Muscle layer of colon (tissue), 2 donors: ENCODE measurements around the gene ICE2.

ENCODE experiments used
- H3K27ac ChIP-seq: one replicate; pipeline ENCODE4 v1.7.0; 2013; ENCODE audit warnings: low read depth, mild to moderate bottlenecking, low read length, moderate library complexity
- H3K27me3 ChIP-seq, 2 donors: one replicate each; pipeline ENCODE4 v1.7.0; 2013; ENCODE audit warnings: low read length in 2 of 2, mild to moderate bottlenecking in 2 of 2; ENCODE audit not compliant: insufficient read depth in 2 of 2, control insufficient read depth in 1 of 2
- H3K36me3 ChIP-seq: one replicate; pipeline ENCODE4 v1.7.0; 2013; ENCODE audit warnings: mild to moderate bottlenecking, low read length; ENCODE audit not compliant: insufficient read depth
- H3K4me1 ChIP-seq: one replicate; pipeline ENCODE4 v1.7.0; 2013; ENCODE audit warnings: mild to moderate bottlenecking, low read length; ENCODE audit not compliant: insufficient read depth
- H3K4me3 ChIP-seq, 2 donors: one replicate each; pipeline ENCODE4 v1.7.0; 2013; ENCODE audit warnings: low read length in 2 of 2, low read depth in 1 of 2, mild to moderate bottlenecking in 1 of 2, moderate library complexity in 1 of 2
- H3K9ac ChIP-seq: one replicate; pipeline ENCODE4 v1.7.0; 2013; ENCODE audit warnings: low read length
- H3K9me3 ChIP-seq: one replicate; pipeline ENCODE4 v1.7.0; 2013; ENCODE audit warnings: mild to moderate bottlenecking, low read length
- donor health status: abdominal sarcoma.
- donor health status: Adenocarcinoma of cecum.

Gene ICE2

GRCh38 chr15:60478566-60479360 lies at the start of gene ICE2:
Gene ICE2 (minus strand): TSS chr15:60479142. CDS start chr15:60477977, 1,165 bp downstream.
- H3K4me1 ChIP-seq: peaks cover 26% of the 10 kb centered on the region
- no peaks in the 10 kb centered on the region for H3K27me3 ChIP-seq
- no peaks in the 10 kb centered on the region for H3K9me3 ChIP-seq
- H3K4me3 ChIP-seq: peak within 1 kb of the TSS; percentile 57 to 85
- H3K36me3 ChIP-seq: peaks cover 11% of the 10 kb centered on the region
- peak within 1 kb of the TSS; percentile 78 for H3K27ac ChIP-seq
- peak within 1 kb of the TSS; percentile 95 for H3K9ac ChIP-seq

DNA sequence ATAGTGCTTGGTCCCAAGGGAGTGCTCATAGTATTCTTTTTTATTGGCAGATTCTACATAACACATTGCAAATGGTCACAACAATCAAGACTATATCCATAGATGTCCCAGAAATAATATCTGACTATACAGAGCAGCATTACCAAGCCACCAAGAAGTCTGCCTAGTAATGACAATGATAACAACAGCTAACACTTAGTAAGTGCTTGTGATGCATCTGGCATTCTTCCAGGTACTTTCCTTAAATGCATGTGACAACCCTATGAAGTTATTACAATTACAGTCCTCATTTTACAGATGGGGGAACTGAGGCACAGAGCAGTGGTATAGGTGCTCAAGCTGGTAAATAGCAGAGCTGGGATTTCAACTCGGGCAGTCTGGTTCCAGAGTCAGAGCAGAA lies 49.6 kb upstream of the ICE2 start:
- peaks cover 8% of the 10 kb centered on the region for H3K4me1 ChIP-seq
- no peak overlapping the region for H3K4me3 ChIP-seq
- no peaks in the 10 kb centered on the region for H3K9me3 ChIP-seq
- no peak overlapping the region for H3K27ac ChIP-seq
- no peaks in the 10 kb centered on the region for H3K27me3 ChIP-seq
- H3K36me3 ChIP-seq: no peaks in the 10 kb centered on the region
- H3K9ac ChIP-seq: no peak overlapping the region

DNA sequence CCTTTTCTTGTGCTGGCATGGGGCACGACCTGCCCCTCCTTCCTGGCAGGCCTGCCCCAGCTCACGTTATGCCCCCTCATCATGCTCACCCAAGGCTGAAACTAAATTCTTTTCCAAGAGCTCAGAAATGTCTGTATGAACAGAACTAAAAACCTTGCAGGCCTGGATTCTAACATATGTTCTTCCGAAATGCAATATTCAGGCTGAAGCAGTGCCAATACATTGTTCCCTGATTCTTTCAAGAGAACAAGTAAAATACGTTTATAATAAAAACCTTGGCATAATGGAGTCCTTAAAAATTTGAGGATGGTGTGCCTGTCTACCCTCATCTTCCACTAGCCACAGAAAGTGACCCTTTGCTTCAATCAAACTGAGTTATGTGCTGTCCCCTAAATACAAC lies 48.5 kb upstream of the ICE2 start:
- H3K36me3 ChIP-seq: no peaks in the 10 kb centered on the region
- H3K27ac ChIP-seq: no peak overlapping the region
- no peak overlapping the region for H3K4me3 ChIP-seq
- no peak overlapping the region for H3K9ac ChIP-seq
- no peaks in the 10 kb centered on the region for H3K27me3 ChIP-seq
- no peaks in the 10 kb centered on the region for H3K9me3 ChIP-seq
- H3K4me1 ChIP-seq: peaks cover 8% of the 10 kb centered on the region

GRCh38 chr15:60526127-60526616 lies 47.2 kb upstream of the ICE2 start:
- peaks cover 8% of the 10 kb centered on the region for H3K4me1 ChIP-seq
- no peaks in the 10 kb centered on the region for H3K36me3 ChIP-seq
- H3K27me3 ChIP-seq: no peaks in the 10 kb centered on the region
- H3K4me3 ChIP-seq: no peak overlapping the region
- no peak overlapping the region for H3K9ac ChIP-seq
- H3K27ac ChIP-seq: no peak overlapping the region
- no peaks in the 10 kb centered on the region for H3K9me3 ChIP-seq

- Histone ChIP-seq H3K9me3 (no peaks in the 10 kb centered on the region), H3K36me3 (no peaks in the 10 kb centered on the region), H3K4me3 (no peak overlapping the region), H3K4me1 (peaks cover 8% of the 10 kb centered on the region), H3K27ac (no peak overlapping the region), H3K9ac (no peak overlapping the region), H3K27me3 (no peaks in the 10 kb centered on the region)
Observed at GRCh38 chr15:60525341-60526039, 46.5 kb upstream of the ICE2 start.

DNA sequence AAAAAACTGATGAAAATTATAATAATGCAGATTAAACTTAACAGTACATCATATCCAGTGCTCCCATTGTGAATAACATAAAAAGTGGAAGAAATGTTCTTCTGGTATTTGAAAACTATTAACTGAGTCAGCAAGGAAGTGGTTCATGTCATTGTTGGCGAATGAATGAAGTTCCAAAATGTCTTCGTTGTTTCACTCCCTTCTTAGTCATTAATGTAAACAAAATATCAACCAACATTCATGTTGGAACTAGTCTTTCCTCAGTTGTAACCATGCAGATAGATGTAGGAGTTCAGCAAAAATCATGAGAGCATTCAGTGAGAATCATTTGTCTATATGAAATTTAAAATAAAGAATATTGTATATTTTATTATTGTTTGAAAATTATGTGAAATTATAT lies 44.1 kb upstream of the ICE2 start:
- Histone ChIP-seq H3K27ac (no peak overlapping the region), H3K9me3 (no peaks in the 10 kb centered on the region), H3K27me3 (no peaks in the 10 kb centered on the region), H3K36me3 (no peaks in the 10 kb centered on the region), H3K4me3 (no peak overlapping the region), H3K9ac (no peak overlapping the region), H3K4me1 (peaks cover 5% of the 10 kb centered on the region)

DNA sequence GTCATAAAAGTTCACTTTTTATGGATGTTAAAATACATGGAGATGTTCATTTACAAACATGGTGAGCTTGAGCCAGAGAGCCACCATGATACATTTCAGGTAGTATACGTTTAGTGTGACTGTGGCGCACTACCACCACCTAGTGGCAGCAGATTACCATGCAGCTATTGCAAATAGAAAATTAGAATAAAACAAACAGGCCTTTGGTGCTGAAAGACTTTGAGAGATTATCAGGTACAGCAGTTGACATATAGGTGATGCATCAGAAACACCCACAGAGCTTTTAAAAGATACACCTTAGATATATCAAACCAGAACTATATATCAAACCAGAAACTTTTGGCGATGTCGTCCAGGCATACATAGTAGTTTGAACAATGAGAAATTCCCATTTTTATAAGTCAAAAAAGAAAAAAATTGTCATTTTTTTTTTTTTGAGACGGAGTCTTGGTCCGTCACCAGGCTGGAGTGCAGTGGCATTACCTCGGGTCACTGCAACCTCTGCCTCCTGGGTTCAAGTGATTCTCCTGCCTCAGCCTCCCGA lies 42.0 kb upstream of the ICE2 start:
- Histone ChIP-seq H3K4me3 (no peak overlapping the region), H3K27me3 (no peaks in the 10 kb centered on the region), H3K4me1 (no peaks in the 10 kb centered on the region), H3K27ac (no peak overlapping the region), H3K9me3 (no peaks in the 10 kb centered on the region), H3K36me3 (no peaks in the 10 kb centered on the region), H3K9ac (no peak overlapping the region)

- H3K9me3 ChIP-seq: no peaks in the 10 kb centered on the region
- peaks cover 1% of the 10 kb centered on the region for H3K36me3 ChIP-seq
- H3K9ac ChIP-seq: no peak overlapping the region
- no peak overlapping the region for H3K4me3 ChIP-seq
- no peaks in the 10 kb centered on the region for H3K27me3 ChIP-seq
- H3K4me1 ChIP-seq: no peaks in the 10 kb centered on the region
- no peak overlapping the region for H3K27ac ChIP-seq
Observed at GRCh38 chr15:60520013-60520824, 41.3 kb upstream of the ICE2 start.

DNA sequence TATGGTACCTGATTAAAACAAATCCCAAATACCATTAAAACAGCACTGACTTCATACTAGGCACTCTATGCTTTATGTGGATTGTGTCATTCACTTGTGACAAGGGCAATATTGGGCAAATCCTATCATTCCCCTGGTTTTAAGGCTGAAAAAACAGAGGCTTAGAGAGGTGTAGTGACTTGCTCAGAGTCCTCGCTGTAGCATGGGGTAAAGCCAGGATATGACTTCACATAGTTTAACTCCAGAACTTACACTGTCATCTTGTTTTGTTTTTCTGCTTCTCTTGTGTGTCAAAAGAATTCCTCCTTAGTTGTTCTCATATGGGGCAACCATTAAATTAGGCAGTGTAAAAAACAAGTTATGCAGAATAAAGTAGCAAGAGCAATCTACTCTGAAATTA lies 40.3 kb upstream of the ICE2 start:
- H3K9me3 ChIP-seq: no peaks in the 10 kb centered on the region
- H3K36me3 ChIP-seq: peaks cover 9% of the 10 kb centered on the region
- no peak overlapping the region for H3K9ac ChIP-seq
- no peak overlapping the region for H3K4me3 ChIP-seq
- H3K4me1 ChIP-seq: no peaks in the 10 kb centered on the region
- no peaks in the 10 kb centered on the region for H3K27me3 ChIP-seq
- H3K27ac ChIP-seq: no peak overlapping the region

DNA sequence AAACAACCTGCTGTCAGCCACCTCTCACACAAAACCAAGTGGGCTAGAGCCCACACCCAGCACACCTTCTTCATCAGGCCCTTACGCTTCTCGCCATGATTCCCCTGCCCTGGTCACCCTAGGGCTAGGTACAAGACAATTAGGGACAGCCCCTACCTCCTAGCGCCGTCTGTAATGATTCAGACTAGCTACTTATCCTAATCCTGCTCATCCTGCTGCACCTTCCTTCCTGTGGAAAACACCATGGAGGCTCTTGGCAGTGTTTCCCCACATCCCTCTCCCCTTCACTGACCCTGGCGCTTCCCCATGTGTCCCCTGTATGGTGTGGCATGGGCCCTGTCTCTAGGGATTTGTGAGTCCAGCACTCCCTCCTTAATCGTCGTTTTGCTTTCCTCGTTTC lies 39.6 kb upstream of the ICE2 start:
- Histone ChIP-seq H3K4me1 (no peaks in the 10 kb centered on the region), H3K9me3 (no peaks in the 10 kb centered on the region), H3K9ac (no peak overlapping the region), H3K36me3 (peaks cover 16% of the 10 kb centered on the region), H3K27me3 (no peaks in the 10 kb centered on the region), H3K27ac (no peak overlapping the region), H3K4me3 (no peak overlapping the region)

- H3K9ac ChIP-seq: no peak overlapping the region
- peaks cover 39% of the 10 kb centered on the region for H3K36me3 ChIP-seq
- no peak overlapping the region for H3K27ac ChIP-seq
- no peak overlapping the region for H3K4me3 ChIP-seq
- H3K9me3 ChIP-seq: no peaks in the 10 kb centered on the region
- H3K27me3 ChIP-seq: no peaks in the 10 kb centered on the region
- no peaks in the 10 kb centered on the region for H3K4me1 ChIP-seq
Observed at GRCh38 chr15:60514261-60514881, 35.4 kb upstream of the ICE2 start.
